ENCODE measurements around the gene ASTN2. TPM values are rescaled to one million over a fixed set of nuclear protein-coding genes. Genes with fewer than 3 reads are reported as not detected.

ASTN2 gene
- total RNA-seq, 1 experiment from 2014 or later = 1.8 TPM

- Histone ChIP-seq H3K4me3 (no peak overlapping the region), H3K36me3 (no peaks in the 10 kb centered on the region), H3K9me3 (replicated peaks) (no peaks in the 10 kb centered on the region), H3K4me1 (replicated peaks) (peaks cover 4% of the 10 kb centered on the region; the same call in 1 of the 2 replicates), H3K27me3 (replicated peaks) (no peaks in the 10 kb centered on the region), H3K27ac (no peak overlapping the region)
- no peak for DNase-seq (ENCODE audit: low read depth in 1 of 2, low spot score in 2 of 2)
Observed at GRCh38 chr9:116420993-116421538, 993.8 kb downstream of the ASTN2 start.

GRCh38 chr9:116419181-116419580 is 995.7 kb downstream of the ASTN2 start:
- Histone ChIP-seq H3K4me1 (replicated peaks) (peaks cover 4% of the 10 kb centered on the region; the same call in 1 of the 2 replicates), H3K36me3 (no peaks in the 10 kb centered on the region), H3K27ac (no peak overlapping the region), H3K4me3 (no peak overlapping the region), H3K27me3 (replicated peaks) (no peaks in the 10 kb centered on the region), H3K9me3 (replicated peaks) (no peaks in the 10 kb centered on the region)
- DNase-seq (ENCODE audit: low read depth in 1 of 2, low spot score in 2 of 2) = no peak

GRCh38 chr9:116417464-116417863 is 997.4 kb downstream of the ASTN2 start:
- Histone ChIP-seq H3K9me3 (replicated peaks) (no peaks in the 10 kb centered on the region), H3K36me3 (no peaks in the 10 kb centered on the region), H3K27ac (no peak overlapping the region), H3K27me3 (replicated peaks) (no peaks in the 10 kb centered on the region), H3K4me3 (no peak overlapping the region), H3K4me1 (replicated peaks) (peaks cover 4% of the 10 kb centered on the region; the same call in 1 of the 2 replicates)
- no peak for DNase-seq (ENCODE audit: low read depth in 1 of 2, low spot score in 2 of 2)

GRCh38 chr9:116416421-116416820 is 998.4 kb downstream of the ASTN2 start:
- Histone ChIP-seq H3K4me1 (replicated peaks) (peaks cover 4% of the 10 kb centered on the region; the same call in 1 of the 2 replicates), H3K4me3 (no peak overlapping the region), H3K9me3 (replicated peaks) (no peaks in the 10 kb centered on the region), H3K27me3 (replicated peaks) (no peaks in the 10 kb centered on the region), H3K27ac (no peak overlapping the region), H3K36me3 (no peaks in the 10 kb centered on the region)
- peak in 1 of 2 experiments; percentile 8 for DNase-seq (ENCODE audit: low read depth in 1 of 2, low spot score in 2 of 2)

- Histone ChIP-seq H3K4me1 (replicated peaks) (peaks cover 4% of the 10 kb centered on the region; the same call in 1 of the 2 replicates), H3K27me3 (replicated peaks) (no peaks in the 10 kb centered on the region), H3K27ac (no peak overlapping the region), H3K4me3 (no peak overlapping the region), H3K36me3 (no peaks in the 10 kb centered on the region), H3K9me3 (replicated peaks) (no peaks in the 10 kb centered on the region)
- no peak for DNase-seq (ENCODE audit: low read depth in 1 of 2, low spot score in 2 of 2)
Observed at GRCh38 chr9:116414374-116414773, 1000.5 kb downstream of the ASTN2 start.

GRCh38 chr9:116411506-116411905 is 1003.4 kb downstream of the ASTN2 start:
- Histone ChIP-seq H3K9me3 (replicated peaks) (no peaks in the 10 kb centered on the region), H3K36me3 (no peaks in the 10 kb centered on the region), H3K4me3 (no peak overlapping the region), H3K27ac (no peak overlapping the region), H3K4me1 (replicated peaks) (no peaks in the 10 kb centered on the region; the same call in 1 of the 2 replicates), H3K27me3 (replicated peaks) (no peaks in the 10 kb centered on the region)
- no peak for DNase-seq (ENCODE audit: low read depth in 1 of 2, low spot score in 2 of 2)

- no peak overlapping the region for H3K4me3 ChIP-seq
- H3K4me1 ChIP-seq (replicated peaks) = no peaks in the 10 kb centered on the region
- H3K36me3 ChIP-seq = no peaks in the 10 kb centered on the region
- DNase-seq (ENCODE audit: low read depth in 1 of 2, low spot score in 2 of 2) = no peak
- no peak overlapping the region for H3K27ac ChIP-seq
- H3K27me3 ChIP-seq (replicated peaks) = no peaks in the 10 kb centered on the region
- no peaks in the 10 kb centered on the region for H3K9me3 ChIP-seq (replicated peaks)
Observed at GRCh38 chr9:116409638-116410037, 1005.2 kb downstream of the ASTN2 start.

GRCh38 chr9:116409129-116409528 is 1005.7 kb downstream of the ASTN2 start:
- Histone ChIP-seq H3K27me3 (replicated peaks) (no peaks in the 10 kb centered on the region), H3K27ac (no peak overlapping the region), H3K9me3 (replicated peaks) (no peaks in the 10 kb centered on the region), H3K36me3 (no peaks in the 10 kb centered on the region), H3K4me1 (replicated peaks) (no peaks in the 10 kb centered on the region), H3K4me3 (no peak overlapping the region)
- no peak for DNase-seq (ENCODE audit: low read depth in 1 of 2, low spot score in 2 of 2)

- no peaks in the 10 kb centered on the region for H3K27me3 ChIP-seq (replicated peaks)
Observed at GRCh38 chr9:116406469-116406868, 1008.4 kb downstream of the ASTN2 start.

GRCh38 chr9:116405321-116405720 is 1009.5 kb downstream of the ASTN2 start:
- Histone ChIP-seq H3K9me3 (replicated peaks) (no peaks in the 10 kb centered on the region), H3K27ac (no peak overlapping the region), H3K36me3 (no peaks in the 10 kb centered on the region), H3K27me3 (replicated peaks) (no peaks in the 10 kb centered on the region), H3K4me3 (no peak overlapping the region), H3K4me1 (replicated peaks) (peaks cover 2% of the 10 kb centered on the region; the same call in 1 of the 2 replicates)
- no peak for DNase-seq (ENCODE audit: low read depth in 1 of 2, low spot score in 2 of 2)

More at GRCh38 chr9:116406469-116406868, 1008.4 kb downstream of the ASTN2 start:
- no peak overlapping the region for H3K27ac ChIP-seq
- H3K36me3 ChIP-seq = no peaks in the 10 kb centered on the region
- H3K4me1 ChIP-seq (replicated peaks) = no peaks in the 10 kb centered on the region
- no peak for DNase-seq (ENCODE audit: low read depth in 1 of 2, low spot score in 2 of 2)
- no peaks in the 10 kb centered on the region for H3K9me3 ChIP-seq (replicated peaks)
- H3K4me3 ChIP-seq = no peak overlapping the region

GRCh38 chr9:116404228-116404627 is 1010.6 kb downstream of the ASTN2 start:
- peaks cover 4% of the 10 kb centered on the region; the same call in 1 of the 2 replicates for H3K4me1 ChIP-seq (replicated peaks)
- no peaks in the 10 kb centered on the region for H3K9me3 ChIP-seq (replicated peaks)
- H3K27me3 ChIP-seq (replicated peaks) = no peaks in the 10 kb centered on the region
- no peak overlapping the region for H3K4me3 ChIP-seq
- 0 out of 2 replicates have a peak, but pooled peaks cover under 1% of the 10 kb centered on the region for H3K36me3 ChIP-seq
- H3K27ac ChIP-seq = no peak overlapping the region
- no peak for DNase-seq (ENCODE audit: low read depth in 1 of 2, low spot score in 2 of 2)

- H3K9me3 ChIP-seq (replicated peaks) = no peaks in the 10 kb centered on the region
- no peak for DNase-seq (ENCODE audit: low read depth in 1 of 2, low spot score in 2 of 2)
Observed at GRCh38 chr9:116403171-116403570, 1011.7 kb downstream of the ASTN2 start.

GRCh38 chr9:116395699-116396037 is 1019.2 kb downstream of the ASTN2 start:
- Histone ChIP-seq H3K4me3 (no peak overlapping the region), H3K9me3 (replicated peaks) (no peaks in the 10 kb centered on the region), H3K4me1 (replicated peaks) (peaks cover 24% of the 10 kb centered on the region), H3K27ac (no peak overlapping the region), H3K36me3 (peaks cover 27% of the 10 kb centered on the region), H3K27me3 (replicated peaks) (no peaks in the 10 kb centered on the region)
- DNase-seq (ENCODE audit: low read depth in 1 of 2, low spot score in 2 of 2) = no peak

More at GRCh38 chr9:116403171-116403570, 1011.7 kb downstream of the ASTN2 start:
- Histone ChIP-seq H3K27ac (no peak overlapping the region), H3K4me1 (replicated peaks) (peaks cover 4% of the 10 kb centered on the region; the same call in 1 of the 2 replicates), H3K36me3 (peaks cover 8% of the 10 kb centered on the region; the same call in 1 of the 2 replicates), H3K27me3 (replicated peaks) (no peaks in the 10 kb centered on the region), H3K4me3 (no peak overlapping the region)

GRCh38 chr9:116394894-116395698 is 1019.8 kb downstream of the ASTN2 start:
- Histone ChIP-seq H3K9me3 (replicated peaks) (no peaks in the 10 kb centered on the region), H3K27ac (no peak overlapping the region), H3K36me3 (peaks cover 27% of the 10 kb centered on the region), H3K27me3 (replicated peaks) (no peaks in the 10 kb centered on the region), H3K4me1 (replicated peaks) (peaks cover 25% of the 10 kb centered on the region), H3K4me3 (no peak overlapping the region)
- DNase-seq (ENCODE audit: low read depth in 1 of 2, low spot score in 2 of 2) = no peak
